CD1c-positive myeloid dendritic cell (primary cell): Measurements from ENCODE around the gene MACROD2.
"Not testable (repeated sequence)": the region's sequence is repeated elsewhere in the genome, so short reads cannot be mapped to it uniquely, and the experiment has no call there.

Experiments used
- DNase-seq: peaks from one replicate; pipeline ENCODE4 v3.0.0-alpha.2; 2016; ENCODE audit errors: extremely low spot score

Gene MACROD2

GRCh38 chr20:16011056-16011455, 2015.7 kb downstream of the MACROD2 start:
- no peak for DNase-seq

GRCh38 chr20:16011519-16011918, 2016.2 kb downstream of the MACROD2 start:
- DNase-seq, result no peak

- DNase-seq, result not testable (repeated sequence)
Observed at GRCh38 chr20:16012934-16013333, 2017.6 kb downstream of the MACROD2 start.

GRCh38 chr20:16013631-16014030, 2018.3 kb downstream of the MACROD2 start:
- no peak for DNase-seq

GRCh38 chr20:16014436-16014835, 2019.1 kb downstream of the MACROD2 start:
- DNase-seq, result no peak

GRCh38 chr20:16017656-16018055, 2022.3 kb downstream of the MACROD2 start:
- DNase-seq, result no peak

GRCh38 chr20:16018881-16019280, 2023.6 kb downstream of the MACROD2 start:
- DNase-seq, result no peak

GRCh38 chr20:16020971-16021370, 2025.7 kb downstream of the MACROD2 start:
- no peak for DNase-seq

- DNase-seq, result no peak
Observed at GRCh38 chr20:16025084-16025483, 2029.8 kb downstream of the MACROD2 start.

- DNase-seq, result no peak
Observed at GRCh38 chr20:16027686-16028085, 2032.4 kb downstream of the MACROD2 start.

GRCh38 chr20:16028923-16029322, 2033.6 kb downstream of the MACROD2 start:
- no peak for DNase-seq

- DNase-seq, result no peak
Observed at GRCh38 chr20:16030253-16030652, 2034.9 kb downstream of the MACROD2 start.

GRCh38 chr20:16035576-16035975, 2040.3 kb downstream of the MACROD2 start:
- DNase-seq, result no peak

GRCh38 chr20:16036331-16036730, 2041.0 kb downstream of the MACROD2 start:
- no peak for DNase-seq

- DNase-seq, result peak; percentile 91
Observed at GRCh38 chr20:16040742-16041141, 2045.4 kb downstream of the MACROD2 start.

- no peak for DNase-seq
Observed at GRCh38 chr20:16042731-16043130, 2047.4 kb downstream of the MACROD2 start.

GRCh38 chr20:16043931-16044330, 2048.6 kb downstream of the MACROD2 start:
- peak; percentile 40 for DNase-seq

GRCh38 chr20:16048876-16049275, 2053.6 kb downstream of the MACROD2 start:
- DNase-seq, result no peak

- DNase-seq, result no peak
Observed at GRCh38 chr20:16049529-16050093, 2054.3 kb downstream of the MACROD2 start.

GRCh38 chr20:16050366-16050765, 2055.1 kb downstream of the MACROD2 start:
- DNase-seq, result no peak

GRCh38 chr20:16051968-16052367, 2056.7 kb downstream of the MACROD2 start:
- DNase-seq, result no peak

- no peak for DNase-seq
Observed at GRCh38 chr20:16052456-16052855, 2057.1 kb downstream of the MACROD2 start.

- peak; percentile 47 for DNase-seq
Observed at GRCh38 chr20:16054985-16055384, 2059.7 kb downstream of the MACROD2 start.

GRCh38 chr20:16057651-16058050, 2062.3 kb downstream of the MACROD2 start:
- DNase-seq, result peak; percentile 65
